Large intestine (tissue), 3 donors: ENCODE data around the gene GTSE1. TPM values are rescaled to one million over a fixed set of nuclear protein-coding genes. Genes with fewer than 3 reads are reported as not detected.

ENCODE experiments used
- DNase-seq, 2 donors: peaks; one replicate each; pipeline versions ENCODE4 v3.0.0 to v3.0.0-alpha.2; 2013
- H3K27ac ChIP-seq: one replicate; pipeline ENCODE4 v1.5.1; 2013; ENCODE audit warnings: low read length
- H3K27me3 ChIP-seq: 2 replicates; pipeline ENCODE4 v1.6.1; 2013; ENCODE audit warnings: low read length; ENCODE audit not compliant: control insufficient read depth, insufficient read depth
- H3K36me3 ChIP-seq: 2 replicates; pipeline ENCODE4 v1.6.1; 2013; ENCODE audit warnings: low read length; ENCODE audit not compliant: control insufficient read depth, insufficient read depth
- H3K4me1 ChIP-seq: one replicate; pipeline ENCODE4 v1.6.1; 2013; ENCODE audit warnings: low read length; ENCODE audit not compliant: control insufficient read depth, insufficient read depth
- H3K4me3 ChIP-seq: one replicate; pipeline ENCODE4 v1.5.1; 2013; ENCODE audit warnings: low read length
- H3K9me3 ChIP-seq: one replicate; pipeline ENCODE4 v1.6.1; 2013; ENCODE audit warnings: mild to moderate bottlenecking, low read depth, low read length, moderate library complexity; ENCODE audit not compliant: control insufficient read depth
- WGBS: methylation state at CpG from one replicate; pipeline ENCODE4 v1.1.5; 2013; ENCODE audit warnings: low lambda C conversion rate; ENCODE audit not compliant: insufficient coverage; 5-methylcytosine and 5-hydroxymethylcytosine counted together
- polyA plus RNA-seq: library from polyadenylated mRNA; unstranded; fragments of 120-200 nt; gene quantifications from one replicate; pipeline ENCODE4 v1.2.1, GENCODE V29; 2013

The GTSE1 gene
- polyA plus RNA-seq, 1 donor = 10.3 TPM

- H3K4me3 ChIP-seq = no peak overlapping the region
- DNase-seq = no peak
- 100% methylated on average over 1 of the region's 24 CpGs for WGBS
Observed at GRCh38 chr22:46287873-46288751, 8.6 kb upstream of the GTSE1 start.

DNA sequence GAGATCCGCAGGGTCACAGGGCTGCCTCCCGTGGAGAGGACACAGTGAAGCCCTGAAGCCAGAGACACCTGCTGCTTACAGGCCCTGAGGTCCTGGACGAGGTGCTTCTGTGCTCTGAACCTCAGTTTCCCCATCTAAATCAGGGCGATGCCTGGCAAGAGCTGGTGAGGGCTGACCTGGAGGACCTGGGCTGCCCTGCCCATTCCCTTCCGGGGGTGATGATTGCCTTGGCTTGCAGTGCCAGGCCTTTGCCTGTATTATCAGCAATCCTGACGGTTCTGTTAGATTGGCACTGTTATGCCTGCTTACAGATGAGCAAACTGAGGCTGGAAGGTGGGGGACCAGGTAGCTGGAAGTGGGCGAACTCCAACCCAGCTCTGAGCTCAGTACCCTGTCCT is 7.8 kb upstream of the GTSE1 start:
- DNase-seq = no peak
- no CpG with 5 or more reads among the region's 7 CpGs for WGBS
- Histone ChIP-seq H3K9me3 (no peaks in the 10 kb centered on the region), H3K36me3 (peaks cover 96% of the 10 kb centered on the region), H3K4me1 (no peaks in the 10 kb centered on the region), H3K27ac (no peak overlapping the region), H3K4me3 (no peak overlapping the region), H3K27me3 (no peaks in the 10 kb centered on the region)

More at GRCh38 chr22:46287873-46288751, 8.6 kb upstream of the GTSE1 start:
- H3K27ac ChIP-seq = no peak overlapping the region
- no peaks in the 10 kb centered on the region for H3K27me3 ChIP-seq
- no peaks in the 10 kb centered on the region for H3K4me1 ChIP-seq
- H3K36me3 ChIP-seq = peaks cover 92% of the 10 kb centered on the region
- no peaks in the 10 kb centered on the region for H3K9me3 ChIP-seq

GRCh38 chr22:46289244-46289891 is 7.3 kb upstream of the GTSE1 start:
- Histone ChIP-seq H3K4me3 (no peak overlapping the region), H3K4me1 (no peaks in the 10 kb centered on the region), H3K27me3 (no peaks in the 10 kb centered on the region), H3K36me3 (peaks cover 91% of the 10 kb centered on the region), H3K27ac (no peak overlapping the region), H3K9me3 (no peaks in the 10 kb centered on the region)
- DNase-seq = no peak
- WGBS = 100% methylated on average over 1 of the region's 33 CpGs

GRCh38 chr22:46290121-46290842 is 6.4 kb upstream of the GTSE1 start:
- Histone ChIP-seq H3K4me3 (no peak overlapping the region), H3K27me3 (no peaks in the 10 kb centered on the region), H3K9me3 (no peaks in the 10 kb centered on the region), H3K4me1 (no peaks in the 10 kb centered on the region), H3K27ac (no peak overlapping the region), H3K36me3 (peaks cover 82% of the 10 kb centered on the region)
- DNase-seq = no peak
- no CpG with 5 or more reads among the region's 17 CpGs for WGBS

DNA sequence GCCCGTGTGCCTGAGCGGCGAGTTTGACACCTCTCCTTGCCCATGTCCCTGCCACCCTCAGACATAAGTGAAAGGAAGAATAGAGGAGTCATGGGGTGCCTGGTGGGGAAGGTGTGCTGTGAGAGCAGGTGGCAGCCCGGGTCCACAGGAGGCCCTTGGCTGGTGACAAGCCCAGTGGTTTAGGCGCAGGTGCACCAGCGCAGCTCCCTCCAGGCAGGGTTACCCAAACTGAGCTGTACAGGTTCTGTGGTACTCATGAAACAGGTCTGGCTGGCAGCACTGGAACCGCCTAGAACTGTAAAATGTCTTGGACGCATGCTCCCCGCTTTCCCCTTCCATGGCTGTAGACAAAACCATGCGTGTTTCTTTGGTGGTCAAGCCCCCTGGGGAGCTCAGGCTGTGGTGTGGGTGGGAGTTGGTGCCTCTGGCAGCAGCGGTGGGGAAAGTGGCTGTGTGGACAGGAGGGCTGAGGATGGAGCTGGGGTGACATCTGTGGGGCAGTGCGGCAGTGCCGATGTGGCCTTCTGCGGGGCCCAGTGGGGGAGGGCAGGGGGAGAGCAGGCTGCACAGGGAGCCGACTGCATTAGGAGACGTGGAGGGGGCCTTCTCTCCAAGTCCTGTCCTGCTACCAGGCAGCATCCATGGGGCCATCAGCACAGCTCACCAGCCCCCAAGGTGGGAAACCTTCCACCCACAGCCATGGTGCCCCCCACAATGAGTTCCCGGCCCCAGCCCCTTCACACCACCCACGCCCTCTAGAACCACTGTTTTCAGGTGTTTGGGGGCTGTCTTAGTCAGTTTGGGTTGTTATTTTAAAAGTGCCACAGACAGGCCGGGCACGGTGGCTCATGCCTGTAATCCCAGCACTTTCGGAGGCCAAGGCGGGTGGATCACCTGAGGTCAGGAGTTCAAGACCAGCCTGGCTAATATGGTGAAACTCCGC is 5.6 kb upstream of the GTSE1 start:
- no peaks in the 10 kb centered on the region for H3K9me3 ChIP-seq
- H3K4me3 ChIP-seq = no peak overlapping the region
- H3K36me3 ChIP-seq = peaks cover 76% of the 10 kb centered on the region
- H3K27ac ChIP-seq = no peak overlapping the region
- no peaks in the 10 kb centered on the region for H3K27me3 ChIP-seq
- 92% methylated on average over 2 of the region's 23 CpGs for WGBS
- no peak for DNase-seq
- H3K4me1 ChIP-seq = peaks cover 5% of the 10 kb centered on the region

DNA sequence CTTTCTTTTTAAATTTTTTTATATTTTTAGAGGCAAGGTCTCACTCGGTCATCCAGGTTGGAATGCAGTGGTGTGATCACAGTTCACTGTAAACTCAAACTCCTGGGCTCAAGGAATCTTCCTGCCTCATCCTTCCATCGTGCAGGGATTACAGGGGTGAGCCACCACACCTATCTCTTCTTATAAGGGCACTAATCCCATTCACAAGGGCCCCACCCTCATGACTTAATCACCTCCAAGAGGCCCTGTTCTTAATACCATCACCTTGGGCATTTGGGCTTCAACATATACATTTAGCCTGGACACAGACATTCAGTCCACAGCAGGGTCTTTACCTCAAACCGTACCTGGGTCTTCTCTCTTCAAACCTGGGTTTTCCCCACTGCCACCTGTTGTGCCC is 4.5 kb upstream of the GTSE1 start:
- DNase-seq = no peak
- WGBS = no CpG with 5 or more reads among the region's 3 CpGs
- H3K4me3 ChIP-seq = no peak overlapping the region
- no peaks in the 10 kb centered on the region for H3K27me3 ChIP-seq
- H3K27ac ChIP-seq = no peak overlapping the region
- H3K9me3 ChIP-seq = no peaks in the 10 kb centered on the region
- H3K36me3 ChIP-seq = peaks cover 66% of the 10 kb centered on the region
- peaks cover 10% of the 10 kb centered on the region for H3K4me1 ChIP-seq

GRCh38 chr22:46292732-46293131 is 3.9 kb upstream of the GTSE1 start:
- Histone ChIP-seq H3K27ac (no peak overlapping the region), H3K9me3 (no peaks in the 10 kb centered on the region), H3K4me1 (peaks cover 12% of the 10 kb centered on the region), H3K4me3 (no peak overlapping the region), H3K27me3 (no peaks in the 10 kb centered on the region), H3K36me3 (peaks cover 61% of the 10 kb centered on the region)
- no peak for DNase-seq
- WGBS = no CpG with 5 or more reads among the region's 14 CpGs

DNA sequence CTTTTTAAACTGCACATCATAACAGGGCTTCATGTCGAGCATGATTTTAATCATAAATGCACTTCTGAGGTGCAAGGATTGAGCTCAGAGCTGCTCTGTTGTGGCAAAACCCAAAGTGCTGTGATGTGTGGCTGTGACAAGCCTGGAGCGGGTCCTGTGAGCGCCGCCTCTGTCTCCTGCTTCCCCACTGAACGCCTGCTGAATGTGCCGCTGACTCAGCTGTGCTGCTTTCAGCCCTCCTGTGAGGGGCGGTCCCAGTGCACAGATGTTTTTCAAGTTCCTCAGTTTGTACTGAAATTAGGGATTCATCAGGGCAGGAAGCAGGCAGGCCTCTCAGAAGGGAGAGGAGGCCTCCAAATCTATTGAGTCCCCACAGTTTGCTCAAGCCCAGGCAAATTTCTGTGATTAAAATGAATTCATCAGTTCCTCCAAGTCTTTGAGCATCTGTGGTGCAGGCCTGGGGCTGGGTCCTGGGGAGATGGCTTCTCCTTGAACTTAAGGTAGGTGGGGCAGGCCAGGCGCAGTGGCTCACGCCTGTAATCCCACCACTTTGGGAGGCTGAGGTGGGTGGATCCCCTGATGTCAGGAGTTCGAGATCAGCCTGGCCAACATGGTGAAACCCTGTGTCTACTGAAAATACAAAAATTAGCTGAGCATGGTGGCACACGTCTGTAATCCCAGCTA is 3.0 kb upstream of the GTSE1 start:
- Histone ChIP-seq H3K36me3 (peaks cover 51% of the 10 kb centered on the region), H3K27me3 (no peaks in the 10 kb centered on the region), H3K4me3 (no peak overlapping the region), H3K27ac (no peak overlapping the region), H3K9me3 (no peaks in the 10 kb centered on the region), H3K4me1 (peaks cover 15% of the 10 kb centered on the region)
- no peak for DNase-seq
- no CpG with 5 or more reads among the region's 11 CpGs for WGBS

DNA sequence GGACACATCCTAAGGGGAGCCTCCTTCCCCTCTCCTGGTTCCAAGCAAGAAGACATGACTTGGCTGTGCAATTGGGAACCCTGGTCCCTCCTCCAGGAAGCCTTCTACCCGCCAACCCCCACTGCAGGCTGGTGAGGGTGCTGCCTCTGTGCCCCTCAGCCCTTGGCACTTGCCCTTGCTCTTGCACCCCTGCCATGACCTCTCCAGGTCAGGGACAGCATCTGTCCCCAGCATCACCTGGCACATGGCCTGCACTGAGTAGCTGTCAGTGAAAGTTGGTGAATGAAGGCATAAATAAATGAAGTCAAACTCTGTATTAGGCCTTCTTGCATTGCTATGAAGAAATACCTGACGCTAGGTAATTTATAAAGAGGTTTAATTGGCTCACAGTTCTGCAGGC is 1.9 kb upstream of the GTSE1 start:
- no peaks in the 10 kb centered on the region for H3K9me3 ChIP-seq
- no CpG with 5 or more reads among the region's 2 CpGs for WGBS
- H3K36me3 ChIP-seq = peaks cover 40% of the 10 kb centered on the region
- no peak overlapping the region for H3K27ac ChIP-seq
- peaks cover 15% of the 10 kb centered on the region for H3K4me1 ChIP-seq
- DNase-seq = no peak
- H3K27me3 ChIP-seq = no peaks in the 10 kb centered on the region
- H3K4me3 ChIP-seq = no peak overlapping the region
